ENCODE measurements around the gene ARL5B.

Gene ARL5B

DNA sequence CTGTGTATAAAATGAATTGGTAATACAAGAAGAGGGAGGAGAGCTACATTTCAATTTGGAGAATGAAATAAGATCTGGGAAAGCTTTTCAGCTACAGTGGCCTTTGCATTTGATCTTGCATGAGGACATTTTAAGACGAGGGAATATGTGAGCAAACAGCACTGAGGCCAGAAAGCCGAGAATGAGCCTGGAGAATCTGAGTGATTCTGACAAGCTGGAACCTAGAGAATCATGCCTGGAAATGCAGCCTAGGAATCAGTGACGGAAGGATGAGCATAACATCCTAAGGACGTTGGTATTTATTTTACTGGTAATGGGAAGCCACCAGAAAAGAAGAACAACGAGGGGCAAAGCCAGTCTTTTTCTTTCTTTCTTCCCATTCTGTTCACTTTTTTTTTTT, 44.3 kb downstream of the ARL5B start:
- no peak for DNase-seq (ENCODE audit: low read depth in 2 of 2)

- DNase-seq (ENCODE audit: low read depth in 2 of 2) = no peak
These were observed 51.0 kb downstream of the ARL5B start for GRCh38 chr10:18710201-18710653.

DNA sequence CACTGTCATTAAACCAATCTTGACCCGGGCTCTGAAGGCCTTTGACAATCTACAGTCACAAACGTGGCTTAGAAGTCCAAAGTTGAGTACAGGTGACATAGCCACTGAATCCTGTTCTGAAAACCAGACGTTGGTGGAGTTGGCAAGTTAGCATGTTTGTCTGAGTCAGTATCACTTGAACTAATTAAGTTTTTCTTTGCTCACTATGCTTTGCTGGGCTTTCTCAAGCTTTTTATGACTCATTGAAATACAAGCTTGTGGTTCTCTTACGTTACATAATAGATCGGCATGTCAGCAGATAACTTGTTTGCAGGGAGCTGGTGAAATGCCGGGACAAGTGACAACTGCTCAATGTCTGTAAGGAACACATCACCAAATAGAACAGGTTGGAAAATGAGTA, 53.8 kb downstream of the ARL5B start:
- DNase-seq (ENCODE audit: low read depth in 2 of 2) = no peak

DNA sequence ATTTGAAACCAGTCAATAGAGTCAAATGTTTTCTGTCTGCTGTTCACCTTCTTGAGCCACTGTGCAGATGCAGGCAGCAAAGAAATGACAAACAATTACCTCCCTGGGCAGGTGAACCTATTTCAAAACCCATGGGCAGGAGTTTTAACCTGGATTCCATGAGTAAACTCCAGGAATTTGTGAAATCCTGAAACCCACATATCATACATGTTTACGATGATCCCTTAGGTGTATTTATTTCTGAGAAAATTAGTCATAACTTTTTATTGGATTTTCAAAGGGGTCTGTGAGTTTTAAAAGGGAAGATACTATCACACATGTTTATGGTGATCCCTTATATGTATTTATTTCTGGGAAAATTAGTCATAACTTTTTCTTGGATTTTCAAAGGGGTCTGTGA, 59.8 kb downstream of the ARL5B start:
- DNase-seq (ENCODE audit: low read depth in 2 of 2) = no peak

DNA sequence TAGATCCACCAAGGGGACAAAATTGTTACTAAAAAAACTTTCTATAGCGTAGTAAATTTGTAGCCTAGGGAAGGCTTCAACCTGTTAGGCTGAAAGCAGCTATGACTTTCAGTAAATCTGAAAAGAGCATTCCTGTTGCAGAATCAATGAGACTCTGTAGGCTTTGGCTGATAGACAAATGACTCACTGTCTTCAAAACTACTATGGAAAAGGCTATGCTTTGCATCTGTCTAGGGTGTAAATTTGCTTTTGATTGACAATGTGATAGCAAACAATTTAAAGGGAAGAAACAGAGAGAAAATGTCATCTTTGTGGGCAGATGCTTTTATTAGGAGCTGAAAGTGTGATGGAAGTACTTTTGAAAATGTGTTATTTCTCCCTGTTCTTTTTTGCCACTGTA, 60.6 kb downstream of the ARL5B start:
- DNase-seq (ENCODE audit: low read depth in 2 of 2) = no peak

GRCh38 chr10:18721067-18721466, 61.8 kb downstream of the ARL5B start:
- DNase-seq (ENCODE audit: low read depth in 2 of 2) = no peak

GRCh38 chr10:18723801-18724200, 64.6 kb downstream of the ARL5B start:
- no peak for DNase-seq (ENCODE audit: low read depth in 2 of 2)
